Osteoblast (primary cell): Measurements from ENCODE around the gene SLC39A11. TPM values are rescaled to one million over a fixed set of nuclear protein-coding genes. Genes with fewer than 3 reads are reported as not detected.

Experiments used
- DNase-seq: peaks from one replicate; pipeline ENCODE4 v3.0.0; 2011; ENCODE audit warnings: low spot score, mixed read lengths; ENCODE audit not compliant: insufficient read length; ENCODE audit errors: missing footprints
- H2AFZ ChIP-seq: 2 replicates; pipeline ENCODE4 v1.6.0; 2011; ENCODE audit warnings: mild to moderate bottlenecking, low read length
- H3K27ac ChIP-seq: 2 replicates; pipeline ENCODE4 v1.5.1; 2011; ENCODE audit warnings: mild to moderate bottlenecking, low read depth, low read length, moderate library complexity
- H3K27me3 ChIP-seq: 2 replicates; pipeline ENCODE4 v1.6.0; 2012; ENCODE audit warnings: mild to moderate bottlenecking, control low read depth, inconsistent platforms, low read length, moderate library complexity; ENCODE audit not compliant: insufficient read depth
- H3K36me3 ChIP-seq: 2 replicates; pipeline ENCODE4 v1.5.1; 2011; ENCODE audit warnings: mild to moderate bottlenecking, low read length, control low read depth, moderate library complexity; ENCODE audit not compliant: insufficient read depth
- H3K4me1 ChIP-seq: 2 replicates; pipeline ENCODE4 v1.5.1; 2011; ENCODE audit warnings: mild to moderate bottlenecking, low read length, control low read depth, moderate library complexity; ENCODE audit not compliant: insufficient read depth
- H3K4me2 ChIP-seq: 2 replicates; pipeline ENCODE4 v1.6.0; 2011; ENCODE audit warnings: mild to moderate bottlenecking, low read length; ENCODE audit not compliant: insufficient read depth
- H3K4me3 ChIP-seq: fragments of 200-600 bp; sonication (generic); 3 replicates; pipeline ENCODE4 v1.5.1; 2012; ENCODE audit warnings: mild to moderate bottlenecking, low read length, inconsistent platforms; ENCODE audit not compliant: insufficient read depth
- H3K79me2 ChIP-seq: 2 replicates; pipeline ENCODE4 v1.6.0; 2012; ENCODE audit warnings: mild to moderate bottlenecking, low read length, control low read depth, inconsistent platforms; ENCODE audit not compliant: insufficient read depth
- H3K9me3 ChIP-seq: 2 replicates; pipeline ENCODE4 v1.5.1; 2011; ENCODE audit warnings: low read depth, low read length, control low read depth
- H4K20me1 ChIP-seq: 2 replicates; pipeline ENCODE4 v1.6.0; 2012; ENCODE audit warnings: mild to moderate bottlenecking, low read length, control low read depth; ENCODE audit not compliant: insufficient read depth
- total RNA-seq: library from RNA; depleted of rRNA; stranded (reverse); fragments of >200 nt; gene quantifications from 2 replicates; pipeline ENCODE4 v1.2.3, GENCODE V29; 2012
- TF ChIP-seq, protein P1 (sequence below): IDR thresholded peaks from 2 replicates; pipeline ENCODE4 v1.5.1; 2011; ENCODE audit warnings: mild to moderate bottlenecking, low read depth, low read length, moderate library complexity; ENCODE audit errors: extremely low read depth

Gene SLC39A11
- total RNA-seq, 1 donor, result 27.1 TPM

DNA sequence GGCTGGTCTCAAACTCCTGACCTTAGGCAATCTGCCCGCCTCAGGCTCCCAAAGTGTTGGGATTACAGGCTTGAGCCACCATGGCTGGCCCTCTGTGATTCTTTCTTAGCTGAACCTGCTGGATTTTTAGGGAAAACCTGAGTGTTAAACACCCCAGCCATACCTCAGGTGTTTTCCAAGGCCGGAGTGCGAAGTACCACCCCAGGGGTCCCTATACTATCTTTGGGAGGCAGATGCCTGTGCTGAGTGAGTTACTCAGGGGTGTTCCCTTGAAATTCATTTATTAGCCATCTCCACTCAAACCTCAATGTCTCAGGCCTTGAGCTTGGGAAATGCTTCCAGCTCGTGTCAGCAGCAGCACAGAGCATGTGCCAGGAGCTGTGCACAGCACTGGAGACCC lies 432.7 kb downstream of the SLC39A11 start:
- H2AFZ ChIP-seq, result no peak overlapping the region
- H3K36me3 ChIP-seq, result no peaks in the 10 kb centered on the region
- no peak for DNase-seq
- H4K20me1 ChIP-seq, result no peaks in the 10 kb centered on the region
- no peak overlapping the region for H3K4me3 ChIP-seq
- no peaks in the 10 kb centered on the region for H3K79me2 ChIP-seq
- no peak overlapping the region for H3K4me2 ChIP-seq
- TF ChIP-seq, protein P1, sequence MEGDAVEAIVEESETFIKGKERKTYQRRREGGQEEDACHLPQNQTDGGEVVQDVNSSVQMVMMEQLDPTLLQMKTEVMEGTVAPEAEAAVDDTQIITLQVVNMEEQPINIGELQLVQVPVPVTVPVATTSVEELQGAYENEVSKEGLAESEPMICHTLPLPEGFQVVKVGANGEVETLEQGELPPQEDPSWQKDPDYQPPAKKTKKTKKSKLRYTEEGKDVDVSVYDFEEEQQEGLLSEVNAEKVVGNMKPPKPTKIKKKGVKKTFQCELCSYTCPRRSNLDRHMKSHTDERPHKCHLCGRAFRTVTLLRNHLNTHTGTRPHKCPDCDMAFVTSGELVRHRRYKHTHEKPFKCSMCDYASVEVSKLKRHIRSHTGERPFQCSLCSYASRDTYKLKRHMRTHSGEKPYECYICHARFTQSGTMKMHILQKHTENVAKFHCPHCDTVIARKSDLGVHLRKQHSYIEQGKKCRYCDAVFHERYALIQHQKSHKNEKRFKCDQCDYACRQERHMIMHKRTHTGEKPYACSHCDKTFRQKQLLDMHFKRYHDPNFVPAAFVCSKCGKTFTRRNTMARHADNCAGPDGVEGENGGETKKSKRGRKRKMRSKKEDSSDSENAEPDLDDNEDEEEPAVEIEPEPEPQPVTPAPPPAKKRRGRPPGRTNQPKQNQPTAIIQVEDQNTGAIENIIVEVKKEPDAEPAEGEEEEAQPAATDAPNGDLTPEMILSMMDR, result no peak
- H3K27ac ChIP-seq, result no peak overlapping the region
- no peaks in the 10 kb centered on the region for H3K27me3 ChIP-seq
- peaks cover 5% of the 10 kb centered on the region for H3K4me1 ChIP-seq
- no peaks in the 10 kb centered on the region for H3K9me3 ChIP-seq

DNA sequence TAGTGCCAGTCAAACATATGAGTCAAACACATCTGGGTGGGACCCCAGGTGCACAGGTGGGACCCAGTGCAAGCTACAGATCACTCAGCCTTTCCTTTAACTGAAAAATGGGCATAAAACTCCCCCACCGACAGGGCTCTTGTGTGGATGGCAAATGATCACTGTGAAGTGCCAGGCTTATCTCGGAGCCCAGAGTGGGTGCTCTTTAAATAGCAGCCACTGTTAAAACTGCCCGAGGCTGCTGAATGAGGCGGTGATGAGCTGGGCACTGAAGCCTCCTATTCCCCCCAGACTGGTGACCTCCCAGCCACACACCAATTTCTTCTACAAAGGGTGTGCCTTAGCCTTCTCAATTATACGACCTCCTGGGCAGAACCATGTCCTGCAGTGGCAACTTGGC lies 433.8 kb downstream of the SLC39A11 start:
- TF ChIP-seq, protein P1, result no peak
- Histone ChIP-seq H2AFZ (no peak overlapping the region), H3K27ac (no peak overlapping the region), H4K20me1 (no peaks in the 10 kb centered on the region), H3K4me1 (peaks cover 5% of the 10 kb centered on the region), H3K4me2 (no peak overlapping the region), H3K27me3 (no peaks in the 10 kb centered on the region), H3K4me3 (no peak overlapping the region), H3K9me3 (no peaks in the 10 kb centered on the region), H3K36me3 (no peaks in the 10 kb centered on the region), H3K79me2 (no peaks in the 10 kb centered on the region)
- no peak for DNase-seq

DNA sequence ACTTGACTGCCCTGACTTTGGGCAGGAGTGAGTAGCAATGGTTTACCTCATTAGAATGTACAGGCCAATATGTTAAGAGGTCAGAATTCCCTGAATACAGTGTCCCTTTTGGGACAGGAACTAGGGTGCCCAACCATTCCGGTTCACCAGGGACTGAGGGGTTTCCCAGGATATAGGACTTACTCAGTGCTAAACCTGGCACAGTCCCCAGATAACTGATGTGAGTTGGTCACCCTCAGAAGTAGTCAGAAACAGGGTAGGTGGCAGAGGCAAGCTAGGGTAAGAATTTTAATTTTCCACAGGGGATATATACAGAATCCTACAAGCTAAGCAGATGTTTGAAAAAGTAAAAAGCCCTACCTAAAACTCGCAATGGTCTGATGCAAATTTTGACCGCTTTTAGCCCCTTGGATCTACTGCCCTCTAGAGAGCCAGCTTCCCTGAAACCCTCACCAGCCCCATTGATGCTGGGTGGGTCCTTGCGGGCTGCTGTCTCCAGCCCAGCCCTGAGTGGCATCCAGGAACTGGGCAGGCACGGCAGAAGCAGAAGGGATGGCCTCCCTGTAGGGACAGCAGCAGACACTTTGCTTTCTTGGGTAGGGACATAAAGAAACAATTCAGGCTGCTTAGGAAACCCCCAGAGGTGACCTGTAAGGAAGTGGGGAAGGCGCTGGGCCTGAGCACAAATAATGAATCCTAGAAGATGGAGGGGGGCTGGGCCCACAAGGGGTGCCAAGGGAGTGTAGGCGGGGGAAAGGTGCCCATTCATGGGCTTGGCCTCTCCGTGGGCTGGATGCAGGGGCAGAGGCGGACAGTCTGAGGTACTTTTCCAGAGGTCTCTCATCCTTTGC lies 434.8 kb downstream of the SLC39A11 start:
- no peak overlapping the region for H3K4me3 ChIP-seq
- no peaks in the 10 kb centered on the region for H3K27me3 ChIP-seq
- no peak for DNase-seq
- no peaks in the 10 kb centered on the region for H3K79me2 ChIP-seq
- TF ChIP-seq, protein P1, result peak; percentile 19
- no peaks in the 10 kb centered on the region for H3K36me3 ChIP-seq
- H2AFZ ChIP-seq, result no peak overlapping the region
- peaks cover 5% of the 10 kb centered on the region for H3K4me1 ChIP-seq
- H3K9me3 ChIP-seq, result no peaks in the 10 kb centered on the region
- H4K20me1 ChIP-seq, result no peaks in the 10 kb centered on the region
- no peak overlapping the region for H3K27ac ChIP-seq
- no peak overlapping the region for H3K4me2 ChIP-seq

DNA sequence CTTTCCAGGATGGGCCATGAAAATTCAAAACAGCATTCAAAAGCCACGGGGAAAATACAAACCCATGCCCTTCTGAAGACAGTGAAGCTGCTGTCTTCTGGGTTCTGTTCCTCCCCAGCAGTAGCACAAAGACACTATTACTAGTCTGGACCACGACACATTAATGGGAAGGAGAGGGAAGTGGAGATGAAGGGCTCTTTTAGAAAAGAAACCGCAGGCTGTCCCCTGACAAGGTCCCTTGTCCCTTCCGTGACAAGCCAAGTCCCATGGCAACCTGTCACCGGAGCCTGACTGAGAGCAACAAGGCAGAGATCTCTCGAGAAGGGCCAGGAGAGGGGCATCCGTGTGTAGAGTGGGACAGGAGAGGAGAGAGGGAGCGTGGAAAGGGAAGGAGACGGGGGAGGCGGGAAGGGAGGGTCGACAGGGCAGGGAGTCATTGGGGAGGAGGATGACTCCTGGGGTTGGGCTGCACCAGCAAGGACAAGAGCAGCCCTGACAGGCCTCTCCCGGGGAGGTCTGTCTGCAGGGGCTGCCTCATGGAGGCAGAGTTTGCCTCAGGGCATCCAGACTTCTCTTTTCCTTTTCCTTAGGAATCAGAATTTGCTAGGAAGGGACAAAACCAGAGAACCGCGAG lies 436.2 kb downstream of the SLC39A11 start:
- Histone ChIP-seq H3K4me3 (no peak overlapping the region), H4K20me1 (no peaks in the 10 kb centered on the region), H3K9me3 (no peaks in the 10 kb centered on the region), H2AFZ (no peak overlapping the region), H3K36me3 (no peaks in the 10 kb centered on the region), H3K4me1 (peaks cover 5% of the 10 kb centered on the region), H3K79me2 (no peaks in the 10 kb centered on the region), H3K27ac (no peak overlapping the region), H3K27me3 (no peaks in the 10 kb centered on the region), H3K4me2 (no peak overlapping the region)
- DNase-seq, result no peak
- TF ChIP-seq, protein P1, result no peak
